Fibroblast of lung (primary cell): ENCODE data around the gene HTN1.

Experiments
- EZH2 ChIP-seq: IDR thresholded peaks from 2 replicates; pipeline ENCODE4 v1.5.1; 2012; ENCODE audit warnings: low read length, control low read depth, mild to moderate bottlenecking; ENCODE audit errors: missing control alignments
- TF ChIP-seq, protein P1 (sequence below), 2 donors: IDR thresholded peaks in 1 of 2; conservative IDR thresholded peaks in 1 of 2; 1 replicate in 1 of 2; 2 replicates in 1 of 2; pipeline ENCODE4 v1.5.1; 2011 to 2012; ENCODE audit warnings: low read length in 2 of 2, control low read depth in 1 of 2, inconsistent platforms in 1 of 2, low read depth in 1 of 2, mild to moderate bottlenecking in 1 of 2

DNA sequence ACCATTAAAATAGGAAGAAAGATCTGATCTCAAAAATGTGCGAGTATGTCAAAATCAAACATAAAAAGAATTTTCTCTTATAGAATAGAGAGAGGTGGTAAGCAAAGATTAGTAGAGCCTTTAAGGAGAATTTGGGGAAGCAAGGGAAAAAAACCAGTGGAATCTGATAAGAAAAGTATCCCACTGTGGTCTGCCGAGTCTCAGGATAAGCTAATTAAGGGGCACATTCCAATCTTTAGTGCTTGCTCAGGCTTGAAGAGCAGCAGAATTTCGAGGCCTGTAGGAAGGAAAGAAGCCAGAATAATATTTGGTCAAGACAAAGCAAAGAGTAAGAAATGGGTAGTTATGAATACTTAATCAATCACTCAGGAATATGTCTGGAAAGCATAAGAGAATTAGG, 41.5 kb upstream of the HTN1 start:
- TF ChIP-seq, protein P1, sequence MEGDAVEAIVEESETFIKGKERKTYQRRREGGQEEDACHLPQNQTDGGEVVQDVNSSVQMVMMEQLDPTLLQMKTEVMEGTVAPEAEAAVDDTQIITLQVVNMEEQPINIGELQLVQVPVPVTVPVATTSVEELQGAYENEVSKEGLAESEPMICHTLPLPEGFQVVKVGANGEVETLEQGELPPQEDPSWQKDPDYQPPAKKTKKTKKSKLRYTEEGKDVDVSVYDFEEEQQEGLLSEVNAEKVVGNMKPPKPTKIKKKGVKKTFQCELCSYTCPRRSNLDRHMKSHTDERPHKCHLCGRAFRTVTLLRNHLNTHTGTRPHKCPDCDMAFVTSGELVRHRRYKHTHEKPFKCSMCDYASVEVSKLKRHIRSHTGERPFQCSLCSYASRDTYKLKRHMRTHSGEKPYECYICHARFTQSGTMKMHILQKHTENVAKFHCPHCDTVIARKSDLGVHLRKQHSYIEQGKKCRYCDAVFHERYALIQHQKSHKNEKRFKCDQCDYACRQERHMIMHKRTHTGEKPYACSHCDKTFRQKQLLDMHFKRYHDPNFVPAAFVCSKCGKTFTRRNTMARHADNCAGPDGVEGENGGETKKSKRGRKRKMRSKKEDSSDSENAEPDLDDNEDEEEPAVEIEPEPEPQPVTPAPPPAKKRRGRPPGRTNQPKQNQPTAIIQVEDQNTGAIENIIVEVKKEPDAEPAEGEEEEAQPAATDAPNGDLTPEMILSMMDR (conservative IDR thresholded peaks at IDR 0.05 in 1 of 2, IDR thresholded peaks at IDR 0.05 in 1 of 2; ENCODE audit: low read depth in 1 of 2, low read length in 2 of 2), result no peak
- TF ChIP-seq EZH2, result no peak
